ENCODE results near the gene ACSF2. TPM values are rescaled to one million over a fixed set of nuclear protein-coding genes. Genes with fewer than 3 reads are reported as not detected.

The ACSF2 gene
- total and polyA plus RNA-seq, 4 donors: 10.1 to 50.7 (median 24.0) TPM

DNA sequence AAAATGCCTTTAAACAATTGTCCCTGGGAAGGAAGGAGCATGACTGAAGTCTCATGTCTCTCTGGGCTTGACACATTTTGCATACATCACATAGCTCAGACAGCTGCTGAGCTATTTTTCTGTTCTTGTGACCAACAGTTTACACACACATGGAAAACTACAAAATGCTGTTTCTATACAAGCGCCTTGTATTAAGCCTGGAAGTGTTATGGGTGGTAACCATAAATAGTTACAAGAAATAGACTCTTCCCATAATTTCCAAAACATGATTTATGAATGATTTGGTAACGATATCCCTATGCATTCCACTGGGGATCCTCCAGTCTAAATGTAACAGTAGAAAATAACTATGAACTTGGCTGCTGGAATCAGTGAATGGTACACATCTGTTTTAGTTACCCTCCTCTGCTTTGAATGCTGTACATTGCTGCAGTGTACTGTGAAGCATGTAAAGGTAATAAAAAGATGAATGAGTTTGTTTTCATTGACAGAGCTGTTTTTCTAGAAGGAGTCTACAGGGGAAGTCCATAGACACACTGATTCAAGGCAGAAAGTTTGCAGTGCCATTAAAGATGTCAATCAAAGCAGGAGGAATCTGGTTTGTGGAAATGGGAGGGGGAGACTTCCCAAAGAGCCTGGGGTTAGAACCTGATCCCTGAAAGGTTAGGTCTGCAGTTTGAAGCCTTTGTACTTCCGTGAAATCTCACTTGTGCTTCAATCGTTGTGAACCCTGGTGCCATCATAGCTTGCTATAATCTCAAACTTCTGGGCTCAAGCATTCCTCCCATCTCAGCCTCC is 5.0 kb downstream of the ACSF2 start:
- H3K4me3 ChIP-seq (ENCODE audit: low read depth, low read length): no peak overlapping the region
- no CpG with 5 or more reads among the region's 4 CpGs for WGBS (ENCODE audit: insufficient coverage)
- no peaks in the 10 kb centered on the region for H3K36me3 ChIP-seq (ENCODE audit: control insufficient read depth, insufficient read depth, low read length)
- H3K4me1 ChIP-seq (ENCODE audit: control insufficient read depth, insufficient read depth, low read length): peaks cover 14% of the 10 kb centered on the region
- no peaks in the 10 kb centered on the region for H3K9me3 ChIP-seq (ENCODE audit: control insufficient read depth, insufficient read depth, low read length)
- no peak for DNase-seq (ENCODE audit: low read depth in 4 of 6, low spot score in 6 of 6)
- H3K27me3 ChIP-seq (ENCODE audit: control insufficient read depth, insufficient read depth, low read length): no peaks in the 10 kb centered on the region
- H3K27ac ChIP-seq (ENCODE audit: low read depth, low read length): no peak overlapping the region

DNA sequence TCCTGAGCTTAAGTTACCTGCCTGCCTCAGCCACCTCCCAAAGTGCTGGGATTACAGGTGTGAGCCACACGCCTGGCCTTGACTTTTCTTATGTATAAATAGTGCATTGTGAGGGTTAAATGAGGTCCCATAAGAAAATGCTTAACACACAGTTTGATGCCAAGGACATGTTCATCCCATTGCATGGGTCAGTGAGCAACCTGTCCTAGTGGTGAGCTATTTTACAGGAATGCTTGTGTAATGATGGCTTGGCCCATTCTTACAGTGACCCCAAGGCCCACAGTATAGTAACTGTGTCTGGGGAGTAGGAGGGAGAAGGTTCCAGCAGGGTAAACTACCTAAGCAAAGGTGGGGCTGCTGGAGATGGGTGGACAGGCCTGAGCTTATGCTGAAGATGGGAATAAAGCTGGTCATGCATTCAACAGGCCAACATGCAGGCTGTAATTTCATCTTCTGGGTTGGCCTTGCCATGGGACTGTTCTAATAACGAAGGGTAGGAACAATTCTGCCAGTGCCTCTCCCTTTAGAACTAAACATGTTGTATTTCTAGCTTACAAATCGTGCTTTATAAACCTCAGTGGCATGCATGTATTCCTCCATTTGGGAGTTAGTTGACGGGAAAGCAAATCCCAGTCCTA is 6.2 kb downstream of the ACSF2 start:
- DNase-seq (ENCODE audit: low read depth in 4 of 6, low spot score in 6 of 6): no peak
- no peak overlapping the region for H3K27ac ChIP-seq (ENCODE audit: low read depth, low read length)
- H3K27me3 ChIP-seq (ENCODE audit: control insufficient read depth, insufficient read depth, low read length): no peaks in the 10 kb centered on the region
- no peaks in the 10 kb centered on the region for H3K9me3 ChIP-seq (ENCODE audit: control insufficient read depth, insufficient read depth, low read length)
- H3K4me3 ChIP-seq (ENCODE audit: low read depth, low read length): no peak overlapping the region
- peaks cover 2% of the 10 kb centered on the region for H3K4me1 ChIP-seq (ENCODE audit: control insufficient read depth, insufficient read depth, low read length)
- H3K36me3 ChIP-seq (ENCODE audit: control insufficient read depth, insufficient read depth, low read length): no peaks in the 10 kb centered on the region
- WGBS (ENCODE audit: insufficient coverage): 83% methylated on average over 1 of the region's 4 CpGs

DNA sequence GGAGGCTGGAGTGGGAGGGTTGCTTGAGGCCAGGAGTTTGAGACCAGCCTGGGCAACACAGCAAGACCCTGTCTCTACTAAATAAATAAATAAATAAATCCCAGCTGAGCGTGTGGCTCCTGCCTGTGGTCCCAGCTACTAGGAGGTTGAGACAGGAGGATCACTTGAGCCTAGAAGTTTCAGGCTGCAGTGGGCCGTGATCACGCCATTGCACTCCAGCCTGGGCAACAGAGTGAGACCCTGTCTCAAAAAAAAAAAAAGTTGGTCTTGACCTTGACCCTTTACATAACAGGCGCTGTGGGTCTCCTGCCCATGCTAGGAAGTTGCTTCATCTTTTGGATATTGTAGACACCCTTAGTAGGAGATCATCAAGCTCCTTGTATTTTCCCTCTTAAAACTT is 11.4 kb downstream of the ACSF2 start:
- WGBS (ENCODE audit: insufficient coverage): 92% methylated on average over 3 of the region's 4 CpGs

DNA sequence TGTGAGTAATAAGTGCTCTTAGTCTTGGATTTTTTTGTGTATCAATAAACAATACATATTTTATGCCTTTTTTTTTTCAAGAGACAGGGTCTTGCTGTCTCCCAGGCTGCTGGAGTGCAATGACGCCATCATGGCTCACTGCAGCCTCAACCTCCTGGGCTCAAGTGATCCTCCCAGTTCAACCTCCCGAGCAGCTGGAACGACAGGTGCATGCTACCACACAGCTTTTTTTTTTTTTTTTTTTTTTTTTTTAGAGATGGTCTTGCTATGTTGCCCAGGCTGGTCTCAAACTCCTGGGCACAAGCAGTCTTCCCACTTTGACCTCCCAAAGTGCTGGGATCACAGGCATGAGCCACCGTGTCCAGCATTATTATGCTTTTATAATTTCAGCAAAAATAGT is 13.0 kb downstream of the ACSF2 start:
- Histone ChIP-seq H3K27me3 (ENCODE audit: control insufficient read depth, insufficient read depth, low read length) (no peaks in the 10 kb centered on the region), H3K4me1 (ENCODE audit: control insufficient read depth, insufficient read depth, low read length) (no peaks in the 10 kb centered on the region), H3K36me3 (ENCODE audit: control insufficient read depth, insufficient read depth, low read length) (no peaks in the 10 kb centered on the region), H3K27ac (ENCODE audit: low read depth, low read length) (no peak overlapping the region), H3K9me3 (ENCODE audit: control insufficient read depth, insufficient read depth, low read length) (no peaks in the 10 kb centered on the region), H3K4me3 (ENCODE audit: low read depth, low read length) (no peak overlapping the region)
- DNase-seq (ENCODE audit: low read depth in 4 of 6, low spot score in 6 of 6): no peak
- WGBS (ENCODE audit: insufficient coverage): no CpG with 5 or more reads among the region's 4 CpGs

More for the DNA sequence above, 11.4 kb downstream of the ACSF2 start:
- DNase-seq (ENCODE audit: low read depth in 4 of 6, low spot score in 6 of 6): no peak
- Histone ChIP-seq H3K9me3 (ENCODE audit: control insufficient read depth, insufficient read depth, low read length) (no peaks in the 10 kb centered on the region), H3K27ac (ENCODE audit: low read depth, low read length) (no peak overlapping the region), H3K27me3 (ENCODE audit: control insufficient read depth, insufficient read depth, low read length) (no peaks in the 10 kb centered on the region), H3K4me1 (ENCODE audit: control insufficient read depth, insufficient read depth, low read length) (no peaks in the 10 kb centered on the region), H3K4me3 (ENCODE audit: low read depth, low read length) (no peak overlapping the region), H3K36me3 (ENCODE audit: control insufficient read depth, insufficient read depth, low read length) (no peaks in the 10 kb centered on the region)

DNA sequence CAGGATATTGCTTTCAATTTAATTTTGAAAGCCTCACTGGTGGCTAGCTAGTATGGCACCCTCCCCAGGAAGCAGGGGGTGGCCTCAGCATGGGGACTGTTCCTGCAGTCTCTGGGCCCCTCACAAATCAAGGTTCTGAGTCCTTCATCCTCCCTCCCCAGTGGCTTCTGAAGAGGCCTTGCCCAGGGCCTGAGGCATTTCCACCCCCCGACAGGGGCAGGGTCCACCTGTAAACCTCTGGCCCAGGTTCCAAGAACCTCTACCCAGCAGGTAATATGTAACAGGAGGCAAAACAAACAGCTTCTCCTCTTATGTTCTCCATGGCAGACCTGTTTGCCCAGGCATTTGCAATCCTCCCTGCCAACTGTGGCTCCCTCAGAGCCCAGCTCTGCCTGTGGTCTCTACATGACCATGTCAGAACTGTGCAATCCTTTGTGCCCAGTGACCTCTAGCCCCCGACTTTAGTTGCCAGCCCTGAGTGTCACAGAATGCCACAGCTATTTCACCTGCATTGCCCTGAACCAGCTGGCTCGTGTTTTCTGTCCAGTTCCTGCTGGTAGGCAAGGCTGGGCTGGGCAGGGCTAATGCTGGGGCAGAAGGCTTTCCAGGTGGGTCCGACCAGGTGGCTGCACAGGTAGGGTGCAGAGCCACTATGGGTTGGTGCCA is 14.3 kb downstream of the ACSF2 start:
- no peaks in the 10 kb centered on the region for H3K4me1 ChIP-seq (ENCODE audit: control insufficient read depth, insufficient read depth, low read length)
- DNase-seq (ENCODE audit: low read depth in 4 of 6, low spot score in 6 of 6): no peak
- no peak overlapping the region for H3K27ac ChIP-seq (ENCODE audit: low read depth, low read length)
- no peaks in the 10 kb centered on the region for H3K27me3 ChIP-seq (ENCODE audit: control insufficient read depth, insufficient read depth, low read length)
- no peaks in the 10 kb centered on the region for H3K36me3 ChIP-seq (ENCODE audit: control insufficient read depth, insufficient read depth, low read length)
- no peaks in the 10 kb centered on the region for H3K9me3 ChIP-seq (ENCODE audit: control insufficient read depth, insufficient read depth, low read length)
- H3K4me3 ChIP-seq (ENCODE audit: low read depth, low read length): no peak overlapping the region
- WGBS (ENCODE audit: insufficient coverage): 78% methylated on average over 3 of the region's 4 CpGs

DNA sequence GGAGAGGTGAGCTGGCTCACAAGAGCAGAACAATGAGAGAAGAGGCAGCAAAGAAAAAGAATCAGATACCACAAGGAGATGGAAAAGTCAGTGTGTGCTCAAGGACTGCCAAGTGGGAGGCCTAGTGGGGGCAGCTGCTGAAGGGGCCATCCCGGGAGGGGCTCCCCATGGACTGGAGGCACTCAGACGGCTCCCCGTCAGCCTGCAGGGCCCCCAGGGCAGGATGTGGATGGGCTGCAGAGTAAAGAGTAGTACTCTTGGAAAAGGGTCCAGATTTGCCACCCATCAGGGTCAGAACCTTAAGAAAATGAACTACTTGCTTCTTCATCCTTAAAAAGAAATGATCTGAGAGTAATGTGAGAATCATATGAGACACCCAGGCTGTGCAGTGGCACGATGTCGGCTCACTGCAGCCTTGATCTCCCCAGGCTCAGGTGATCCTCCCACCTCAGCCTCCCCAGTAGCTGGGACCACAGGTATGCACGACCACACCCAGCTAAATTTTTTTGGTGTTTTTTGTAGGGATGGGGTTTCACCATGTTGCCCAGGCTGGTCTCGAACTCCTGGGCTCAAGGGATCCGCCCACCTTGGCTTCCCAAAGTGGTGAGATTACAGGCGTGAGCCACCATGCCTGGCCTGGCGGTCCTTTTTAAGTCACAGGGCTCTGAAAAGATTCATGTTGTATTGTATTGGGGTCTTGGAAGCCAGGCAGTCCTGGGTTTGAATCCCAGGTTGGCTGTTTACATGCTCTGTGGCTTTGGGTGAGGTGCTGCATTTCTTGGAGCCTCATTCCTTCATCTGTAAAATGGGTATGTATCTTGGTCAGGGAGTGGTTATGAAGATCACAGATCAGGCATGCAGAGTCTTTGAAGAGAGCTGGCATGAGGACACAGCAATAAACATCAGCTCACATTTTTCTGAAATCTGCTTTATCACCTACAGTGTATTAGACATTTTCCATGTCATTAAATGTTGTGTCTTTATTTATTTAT is 15.1 kb downstream of the ACSF2 start:
- 85% methylated on average over 7 of the region's 10 CpGs for WGBS (ENCODE audit: insufficient coverage)
- no peaks in the 10 kb centered on the region for H3K9me3 ChIP-seq (ENCODE audit: control insufficient read depth, insufficient read depth, low read length)
- no peaks in the 10 kb centered on the region for H3K4me1 ChIP-seq (ENCODE audit: control insufficient read depth, insufficient read depth, low read length)
- DNase-seq (ENCODE audit: low read depth in 4 of 6, low spot score in 6 of 6): no peak
- H3K36me3 ChIP-seq (ENCODE audit: control insufficient read depth, insufficient read depth, low read length): no peaks in the 10 kb centered on the region
- H3K27me3 ChIP-seq (ENCODE audit: control insufficient read depth, insufficient read depth, low read length): no peaks in the 10 kb centered on the region
- H3K27ac ChIP-seq (ENCODE audit: low read depth, low read length): no peak overlapping the region
- no peak overlapping the region for H3K4me3 ChIP-seq (ENCODE audit: low read depth, low read length)

DNA sequence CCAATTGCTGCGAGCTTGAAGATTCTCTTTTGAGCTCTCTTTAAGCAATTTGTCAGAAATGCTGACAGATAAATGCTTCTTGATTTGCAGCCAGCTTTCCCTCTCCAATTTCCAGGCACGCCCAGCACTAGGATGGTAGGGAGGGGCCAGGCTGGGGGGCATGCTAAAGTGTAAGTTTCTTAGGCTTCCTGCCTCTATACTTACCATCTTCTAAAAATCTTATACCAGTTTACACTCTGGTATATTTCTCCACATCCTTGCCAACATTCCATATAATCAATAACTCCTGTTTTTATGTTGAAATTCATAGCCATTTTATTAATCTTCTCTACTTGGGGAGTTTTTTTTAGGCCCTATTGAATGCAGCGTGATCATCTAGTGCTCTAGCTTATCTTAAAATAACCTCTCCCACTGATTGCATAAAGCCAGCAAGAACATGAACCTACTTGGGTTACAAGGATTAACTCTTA is 17.5 kb downstream of the ACSF2 start:
- Histone ChIP-seq H3K9me3 (ENCODE audit: control insufficient read depth, insufficient read depth, low read length) (no peaks in the 10 kb centered on the region), H3K36me3 (ENCODE audit: control insufficient read depth, insufficient read depth, low read length) (no peaks in the 10 kb centered on the region), H3K4me3 (ENCODE audit: low read depth, low read length) (no peak overlapping the region), H3K4me1 (ENCODE audit: control insufficient read depth, insufficient read depth, low read length) (no peaks in the 10 kb centered on the region), H3K27me3 (ENCODE audit: control insufficient read depth, insufficient read depth, low read length) (no peaks in the 10 kb centered on the region), H3K27ac (ENCODE audit: low read depth, low read length) (no peak overlapping the region)
- no peak for DNase-seq (ENCODE audit: low read depth in 4 of 6, low spot score in 6 of 6)
- no CpG with 5 or more reads among the region's 3 CpGs for WGBS (ENCODE audit: insufficient coverage)

DNA sequence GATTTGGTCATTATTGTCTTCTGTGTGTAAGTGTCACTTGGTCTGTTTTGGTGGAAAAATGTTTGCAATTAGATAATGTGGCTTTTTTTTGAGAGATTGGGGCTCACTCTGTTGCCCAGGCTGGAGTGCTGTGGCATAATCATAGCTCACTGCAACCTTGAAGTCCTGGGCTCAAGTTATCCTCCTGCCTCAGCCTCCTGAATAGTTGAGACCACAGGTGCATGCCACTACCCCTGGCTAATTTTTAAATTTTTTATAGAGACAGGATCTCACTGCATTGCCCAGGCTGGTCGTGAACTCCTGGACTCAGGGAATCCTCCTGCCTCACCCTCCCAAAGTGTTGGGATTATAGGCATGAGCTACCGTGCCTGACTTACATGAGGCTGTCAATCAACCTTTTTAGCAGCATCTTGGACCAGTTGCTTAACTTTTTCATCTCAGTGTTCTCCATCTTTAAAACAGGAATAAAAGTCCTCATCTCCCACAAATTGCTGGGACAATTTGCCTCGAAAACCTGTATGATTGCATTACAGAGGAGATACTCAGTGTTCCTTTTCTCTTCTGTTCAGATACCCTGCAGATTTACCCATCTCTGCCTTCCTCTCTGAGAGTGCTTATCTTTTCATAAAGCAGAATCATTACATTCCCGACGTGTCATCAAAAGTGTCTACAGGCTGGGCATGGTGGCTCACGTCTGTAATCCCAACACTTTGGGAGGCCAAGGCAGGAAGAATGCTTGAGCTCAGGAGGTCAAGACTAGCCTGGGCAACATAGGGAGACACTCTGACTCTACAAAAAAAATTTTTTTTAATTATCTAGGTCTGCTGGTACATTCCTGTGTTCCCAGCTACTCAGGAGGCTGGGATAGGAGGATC is 19.1 kb downstream of the ACSF2 start:
- no peak for DNase-seq (ENCODE audit: low read depth in 4 of 6, low spot score in 6 of 6)
- Histone ChIP-seq H3K4me3 (ENCODE audit: low read depth, low read length) (no peak overlapping the region), H3K4me1 (ENCODE audit: control insufficient read depth, insufficient read depth, low read length) (no peaks in the 10 kb centered on the region), H3K27ac (ENCODE audit: low read depth, low read length) (no peak overlapping the region), H3K36me3 (ENCODE audit: control insufficient read depth, insufficient read depth, low read length) (no peaks in the 10 kb centered on the region), H3K27me3 (ENCODE audit: control insufficient read depth, insufficient read depth, low read length) (no peaks in the 10 kb centered on the region), H3K9me3 (ENCODE audit: control insufficient read depth, insufficient read depth, low read length) (no peaks in the 10 kb centered on the region)
- 90% methylated on average over 5 of the region's 6 CpGs for WGBS (ENCODE audit: insufficient coverage)

Measured in spinal cord (tissue), 10 donors.